Measurements from ENCODE around the gene POLA1.

The POLA1 gene

DNA sequence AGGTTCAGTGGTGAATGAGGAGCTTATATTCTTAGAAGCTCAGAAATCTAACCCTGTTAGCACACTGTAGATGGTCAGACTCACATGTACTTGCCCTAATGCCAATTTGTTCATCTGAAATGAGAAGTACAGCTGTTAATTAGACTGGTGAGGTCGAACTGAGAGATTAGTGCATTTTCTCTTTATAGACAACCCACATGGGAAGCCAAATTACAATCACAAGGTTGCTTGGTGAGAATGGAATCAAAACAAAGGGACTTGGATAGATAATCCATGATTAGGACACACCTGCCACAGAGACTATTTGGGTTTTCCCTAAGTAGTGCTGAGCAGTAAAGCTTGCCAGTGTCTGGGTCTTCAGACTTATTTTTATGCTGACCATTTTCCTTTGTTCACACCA is 88.3 kb downstream of the POLA1 start:
- H4K20me1 ChIP-seq (ENCODE audit: insufficient read depth, low read length) = peaks cover 5% of the 10 kb centered on the region; the same call in 1 of the 2 replicates
- no peak overlapping the region for H3K4me2 ChIP-seq (ENCODE audit: low read depth, low read length)
- no peak overlapping the region for H3K9ac ChIP-seq (ENCODE audit: low read length)
- no peaks in the 10 kb centered on the region for H3K9me3 ChIP-seq (replicated peaks; ENCODE audit: insufficient read depth, low read length)
- no peak overlapping the region for H3K27ac ChIP-seq (ENCODE audit: low read length)
- no peaks in the 10 kb centered on the region for H3K79me2 ChIP-seq (ENCODE audit: low read length)
- H3F3A ChIP-seq (ENCODE audit: insufficient read depth, low read length) = 0 out of 2 replicates have a peak, but pooled peaks cover 2% of the 10 kb centered on the region
- H3K4me3 ChIP-seq (ENCODE audit: low read length) = no peak overlapping the region
- H3K9me2 ChIP-seq (replicated peaks; ENCODE audit: insufficient read depth, low read length) = no peaks in the 10 kb centered on the region
- no peak overlapping the region for H2AFZ ChIP-seq (ENCODE audit: low read length)
- DNase-seq = no peak
- no peaks in the 10 kb centered on the region; the same call in 1 of the 2 replicates for H3K36me3 ChIP-seq (replicated peaks; ENCODE audit: insufficient read depth, low read length)
- no peak for TF ChIP-seq CTCF (IDR thresholded peaks at IDR 0.05; ENCODE audit: low read length)
- TF ChIP-seq EZH2 (optimal IDR thresholded peaks at IDR 0.05; ENCODE audit: low read depth, low read length) = no peak
- no peak for TF ChIP-seq EZH2phosphoT487 (IDR thresholded peaks at IDR 0.05; ENCODE audit: low read length)
- no peaks in the 10 kb centered on the region for H3K27me3 ChIP-seq (replicated peaks; ENCODE audit: insufficient read depth, low read length)
- peaks cover 5% of the 10 kb centered on the region; the same call in 1 of the 2 replicates for H3K4me1 ChIP-seq (ENCODE audit: low read length)

DNA sequence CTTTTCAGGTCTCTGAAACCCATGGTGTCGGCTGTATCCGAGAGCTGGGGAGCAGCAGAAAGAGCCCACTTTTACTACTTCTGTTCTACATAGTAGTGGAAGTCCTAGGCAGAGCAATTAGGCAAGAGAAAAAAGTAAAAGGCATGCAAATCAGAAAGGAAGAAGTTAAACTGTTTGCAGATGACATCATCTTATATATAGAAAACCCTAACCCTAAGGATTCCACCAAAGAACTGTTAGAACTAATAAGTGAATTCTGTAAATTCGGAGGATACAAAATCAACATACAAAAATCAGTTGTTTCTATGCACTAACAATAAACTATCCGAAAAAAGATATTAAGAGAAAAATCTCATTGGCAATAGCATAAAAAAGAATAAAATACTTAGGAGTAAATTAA is 95.3 kb downstream of the POLA1 start:
- no peak overlapping the region for H3K4me2 ChIP-seq (ENCODE audit: low read depth, low read length)
- no peaks in the 10 kb centered on the region for H3K9me2 ChIP-seq (replicated peaks; ENCODE audit: insufficient read depth, low read length)
- TF ChIP-seq EZH2phosphoT487 (IDR thresholded peaks at IDR 0.05; ENCODE audit: low read length) = no peak
- TF ChIP-seq CTCF (IDR thresholded peaks at IDR 0.05; ENCODE audit: low read length) = no peak
- no peak for TF ChIP-seq EZH2 (optimal IDR thresholded peaks at IDR 0.05; ENCODE audit: low read depth, low read length)
- no peak overlapping the region for H3K4me3 ChIP-seq (ENCODE audit: low read length)
- no peaks in the 10 kb centered on the region for H3K27me3 ChIP-seq (replicated peaks; ENCODE audit: insufficient read depth, low read length)
- no peaks in the 10 kb centered on the region for H3K9me3 ChIP-seq (replicated peaks; ENCODE audit: insufficient read depth, low read length)
- H3K36me3 ChIP-seq (replicated peaks; ENCODE audit: insufficient read depth, low read length) = no peaks in the 10 kb centered on the region
- no peak for DNase-seq
- no peaks in the 10 kb centered on the region for H3K4me1 ChIP-seq (ENCODE audit: low read length)
- no peak overlapping the region for H3K9ac ChIP-seq (ENCODE audit: low read length)
- no peaks in the 10 kb centered on the region for H3F3A ChIP-seq (ENCODE audit: insufficient read depth, low read length)
- H3K79me2 ChIP-seq (ENCODE audit: low read length) = no peaks in the 10 kb centered on the region
- H2AFZ ChIP-seq (ENCODE audit: low read length) = no peak overlapping the region
- no peaks in the 10 kb centered on the region for H4K20me1 ChIP-seq (ENCODE audit: insufficient read depth, low read length)
- no peak overlapping the region for H3K27ac ChIP-seq (ENCODE audit: low read length)

DNA sequence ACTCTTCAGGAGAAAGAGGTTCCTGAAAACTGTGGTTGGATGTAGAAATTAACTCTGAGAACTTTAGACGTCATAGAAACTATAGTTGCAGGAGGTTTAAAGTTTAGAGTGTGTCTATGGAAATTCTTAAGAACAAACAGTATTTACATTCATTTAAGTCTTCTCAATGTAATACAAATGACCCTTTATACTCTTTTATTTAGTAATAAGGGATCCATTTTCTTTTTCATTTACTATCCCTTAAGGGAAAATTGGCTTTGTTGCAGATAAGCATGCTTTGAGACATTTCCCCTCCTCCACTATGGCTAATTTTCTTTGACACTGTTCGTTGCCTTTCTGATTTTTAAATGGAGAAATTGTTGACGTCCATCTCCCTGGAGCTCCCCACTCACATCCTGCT is 96.4 kb downstream of the POLA1 start:
- no peaks in the 10 kb centered on the region for H3K36me3 ChIP-seq (replicated peaks; ENCODE audit: insufficient read depth, low read length)
- H3K27me3 ChIP-seq (replicated peaks; ENCODE audit: insufficient read depth, low read length) = no peaks in the 10 kb centered on the region
- H3K9ac ChIP-seq (ENCODE audit: low read length) = no peak overlapping the region
- H3K9me3 ChIP-seq (replicated peaks; ENCODE audit: insufficient read depth, low read length) = no peaks in the 10 kb centered on the region
- no peak for DNase-seq
- H3F3A ChIP-seq (ENCODE audit: insufficient read depth, low read length) = no peaks in the 10 kb centered on the region
- H3K4me1 ChIP-seq (ENCODE audit: low read length) = no peaks in the 10 kb centered on the region
- TF ChIP-seq CTCF (IDR thresholded peaks at IDR 0.05; ENCODE audit: low read length) = no peak
- TF ChIP-seq EZH2 (optimal IDR thresholded peaks at IDR 0.05; ENCODE audit: low read depth, low read length) = no peak
- TF ChIP-seq EZH2phosphoT487 (IDR thresholded peaks at IDR 0.05; ENCODE audit: low read length) = no peak
- H2AFZ ChIP-seq (ENCODE audit: low read length) = no peak overlapping the region
- H3K4me2 ChIP-seq (ENCODE audit: low read depth, low read length) = no peak overlapping the region
- H3K4me3 ChIP-seq (ENCODE audit: low read length) = no peak overlapping the region
- H4K20me1 ChIP-seq (ENCODE audit: insufficient read depth, low read length) = no peaks in the 10 kb centered on the region
- H3K79me2 ChIP-seq (ENCODE audit: low read length) = 0 out of 2 replicates have a peak, but pooled peaks cover 3% of the 10 kb centered on the region
- no peaks in the 10 kb centered on the region for H3K9me2 ChIP-seq (replicated peaks; ENCODE audit: insufficient read depth, low read length)
- no peak overlapping the region for H3K27ac ChIP-seq (ENCODE audit: low read length)

Measured in MM.1S (cell line).